ENCODE measurements around the gene AGO3. TPM values are rescaled to one million over a fixed set of nuclear protein-coding genes. Genes with fewer than 3 reads are reported as not detected.

AGO3 gene
- total RNA-seq, 2 experiments from 2014 or later = 22.5 to 42.0 TPM

DNA sequence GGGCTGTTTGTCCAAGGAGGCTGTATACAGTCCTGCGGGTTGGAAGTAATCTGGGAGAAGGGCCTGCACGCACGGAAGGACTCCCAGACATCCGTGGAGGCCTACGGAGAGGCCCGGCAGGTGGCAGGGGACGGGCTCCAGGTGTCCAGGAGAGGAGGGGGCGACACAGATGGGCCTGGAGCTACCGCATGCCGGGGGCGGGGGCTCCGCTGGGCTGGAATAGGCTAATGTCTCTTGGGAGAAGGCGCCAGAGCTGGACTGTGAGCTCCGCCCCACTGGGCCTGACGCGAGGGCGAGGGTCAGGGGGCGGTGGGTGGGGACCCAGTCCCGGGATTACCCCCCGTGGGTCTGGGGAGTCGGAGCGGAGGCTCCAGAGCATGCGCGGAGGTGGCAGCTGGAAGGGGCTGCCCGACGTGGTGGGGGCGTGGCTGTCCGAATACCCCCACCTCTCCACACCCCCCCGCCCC lies 47.2 kb upstream of the AGO3 start:
- H3K9me3 ChIP-seq (ENCODE audit: low read length) = no peaks in the 10 kb centered on the region
- no peak for TF ChIP-seq EZH2phosphoT487 (IDR thresholded peaks at IDR 0.05; ENCODE audit: borderline replicate concordance, low read depth, low read length)
- no peak for TF ChIP-seq CTCF (conservative IDR thresholded peaks at IDR 0.05; ENCODE audit: low read length)
- DNase-seq (ENCODE audit: low spot score) = peak; percentile 31
- H3K27ac ChIP-seq (ENCODE audit: low read depth, low read length, poor library complexity, severe bottlenecking) = peak overlapping the region; percentile 14
- H3K79me2 ChIP-seq (ENCODE audit: insufficient read depth, low read depth, low read length) = peaks cover 37% of the 10 kb centered on the region; the same call in 1 of the 2 replicates
- peaks cover 43% of the 10 kb centered on the region for H3K4me1 ChIP-seq (ENCODE audit: insufficient read depth, low read length, poor library complexity, severe bottlenecking)
- CTCF ChIA-PET (ENCODE audit: unreplicated experiment) = interaction anchor here (0.6 kb wide), 3 partner anchors 13 to 1944 kb away, joined by 3 to 5 read pairs (median 4); no protein-coding TSS in a partner anchor
- H2AFZ ChIP-seq (ENCODE audit: low read length) = peak overlapping the region; percentile 89
- peak overlapping the region; percentile 99 for H3K4me3 ChIP-seq (ENCODE audit: low read depth, low read length, poor library complexity, severe bottlenecking)
- intact Hi-C loops (cut with micrococcal nuclease; ENCODE audit: unreplicated experiment) = loop anchor here (1.0 to 5.0 kb wide), 2 partner anchors 47 to 204 kb away; partner anchors contain the start of gene ADPRS
- peak overlapping the region; percentile 98 for H3K4me2 ChIP-seq (ENCODE audit: low read length)
- no peaks in the 10 kb centered on the region for H3K9me2 ChIP-seq (ENCODE audit: insufficient read depth, low read length)
- H3K36me3 ChIP-seq (ENCODE audit: insufficient read depth, low read length) = no peaks in the 10 kb centered on the region
- POLR2A ChIA-PET = no interaction called here
- no peaks in the 10 kb centered on the region for H4K20me1 ChIP-seq (ENCODE audit: insufficient read depth, low read length)
- no TSS peak for BruUV-seq (replicated peaks)

DNA sequence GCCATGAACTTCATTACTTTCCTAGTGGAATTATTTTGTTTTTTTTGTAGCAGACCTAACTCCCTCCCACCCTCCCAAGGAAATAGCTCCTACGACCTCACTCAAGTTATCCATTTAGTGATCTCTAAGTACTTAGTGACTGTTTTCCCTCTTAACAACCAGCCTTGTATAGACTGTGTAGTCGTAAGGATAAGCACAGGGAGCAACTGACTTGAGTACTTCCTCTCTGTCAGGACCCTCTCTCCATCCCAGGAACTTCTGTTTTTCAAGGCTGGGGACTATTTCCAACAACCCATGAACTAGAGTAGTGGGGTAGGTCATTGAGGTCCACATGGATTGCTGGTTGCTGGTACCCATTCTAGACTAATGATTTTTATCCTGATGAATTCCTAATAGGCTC lies 46.0 kb upstream of the AGO3 start:
- peaks cover 43% of the 10 kb centered on the region for H3K4me1 ChIP-seq (ENCODE audit: insufficient read depth, low read length, poor library complexity, severe bottlenecking)
- TF ChIP-seq EZH2phosphoT487 (IDR thresholded peaks at IDR 0.05; ENCODE audit: borderline replicate concordance, low read depth, low read length) = no peak
- no peak for TF ChIP-seq CTCF (conservative IDR thresholded peaks at IDR 0.05; ENCODE audit: low read length)
- CTCF ChIA-PET (ENCODE audit: unreplicated experiment) = no interaction called here
- intact Hi-C loops (cut with micrococcal nuclease; ENCODE audit: unreplicated experiment) = loop anchor here (5.0 kb wide), 1 partner anchor 202 kb away; the partner anchor contains the start of gene ADPRS
- POLR2A ChIA-PET = interaction anchor here (0.5 kb wide), 1 partner anchor 486 kb away, joined by 3 read pairs; no protein-coding TSS in a partner anchor
- no peaks in the 10 kb centered on the region for H4K20me1 ChIP-seq (ENCODE audit: insufficient read depth, low read length)
- H2AFZ ChIP-seq (ENCODE audit: low read length) = no peak overlapping the region
- no TSS peak for BruUV-seq (replicated peaks)
- no peaks in the 10 kb centered on the region for H3K9me2 ChIP-seq (ENCODE audit: insufficient read depth, low read length)
- peak overlapping the region; percentile 73; the same call in 1 of the 2 replicates for H3K4me2 ChIP-seq (ENCODE audit: low read length)
- no peak overlapping the region for H3K27ac ChIP-seq (ENCODE audit: low read depth, low read length, poor library complexity, severe bottlenecking)
- no peaks in the 10 kb centered on the region for H3K9me3 ChIP-seq (ENCODE audit: low read length)
- H3K36me3 ChIP-seq (ENCODE audit: insufficient read depth, low read length) = peaks cover 4% of the 10 kb centered on the region
- H3K79me2 ChIP-seq (ENCODE audit: insufficient read depth, low read depth, low read length) = peaks cover 37% of the 10 kb centered on the region; the same call in 1 of the 2 replicates
- DNase-seq (ENCODE audit: low spot score) = no peak
- no peak overlapping the region for H3K4me3 ChIP-seq (ENCODE audit: low read depth, low read length, poor library complexity, severe bottlenecking)

DNA sequence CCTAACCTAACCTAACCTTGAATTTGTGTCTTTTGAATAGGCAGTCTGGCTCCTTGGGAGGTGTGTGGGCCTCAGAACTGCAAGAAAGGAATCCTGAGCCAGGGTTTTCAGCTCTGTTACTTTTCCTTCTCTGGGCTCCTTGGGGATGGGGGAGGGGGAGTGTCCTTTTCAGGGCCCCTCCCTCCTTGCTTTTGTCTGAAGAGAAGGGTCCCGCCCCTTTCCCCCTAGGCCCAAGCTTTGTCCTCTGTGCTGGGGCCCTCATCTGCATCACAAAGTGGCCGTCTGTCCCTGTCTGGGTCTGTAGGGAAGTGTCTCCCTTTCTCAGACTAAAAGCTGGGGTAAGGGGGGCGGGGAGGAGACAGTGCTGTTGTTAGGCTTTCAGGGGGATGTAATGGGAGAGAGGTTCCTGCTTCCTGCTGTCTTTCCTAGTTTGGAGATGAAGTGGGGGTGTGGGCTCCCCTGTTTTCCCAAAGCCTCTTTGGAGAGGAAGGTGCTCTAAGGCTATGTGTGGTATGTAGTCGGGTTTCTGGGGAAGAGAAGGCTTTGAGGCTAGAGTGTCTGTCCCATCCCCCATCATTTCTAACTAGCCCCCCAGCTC lies 44.8 kb upstream of the AGO3 start:
- H4K20me1 ChIP-seq (ENCODE audit: insufficient read depth, low read length) = no peaks in the 10 kb centered on the region
- peak; percentile 23 for DNase-seq (ENCODE audit: low spot score)
- ChIA-PET CTCF (ENCODE audit: unreplicated experiment) (interaction anchor here (0.6 kb wide), 1 partner anchor 25 kb away, joined by 3 read pairs; no protein-coding TSS in a partner anchor), POLR2A (interaction anchor here (0.5 kb wide), 1 partner anchor 194 kb away, joined by 4 read pairs; no protein-coding TSS in a partner anchor)
- H3K36me3 ChIP-seq (ENCODE audit: insufficient read depth, low read length) = peaks cover 12% of the 10 kb centered on the region
- H3K4me3 ChIP-seq (ENCODE audit: low read depth, low read length, poor library complexity, severe bottlenecking) = peak overlapping the region; percentile 27
- H3K9me2 ChIP-seq (ENCODE audit: insufficient read depth, low read length) = no peaks in the 10 kb centered on the region
- H3K79me2 ChIP-seq (ENCODE audit: insufficient read depth, low read depth, low read length) = peaks cover 37% of the 10 kb centered on the region; the same call in 1 of the 2 replicates
- BruUV-seq (replicated peaks) = no TSS peak
- intact Hi-C loops (cut with micrococcal nuclease; ENCODE audit: unreplicated experiment) = no loop called here
- H3K27ac ChIP-seq (ENCODE audit: low read depth, low read length, poor library complexity, severe bottlenecking) = peak overlapping the region; percentile 61
- peaks cover 43% of the 10 kb centered on the region for H3K4me1 ChIP-seq (ENCODE audit: insufficient read depth, low read length, poor library complexity, severe bottlenecking)
- H3K9me3 ChIP-seq (ENCODE audit: low read length) = no peaks in the 10 kb centered on the region
- no peak for TF ChIP-seq CTCF (conservative IDR thresholded peaks at IDR 0.05; ENCODE audit: low read length)
- TF ChIP-seq EZH2phosphoT487 (IDR thresholded peaks at IDR 0.05; ENCODE audit: borderline replicate concordance, low read depth, low read length) = no peak
- no peak overlapping the region; the same call in 1 of the 2 replicates for H2AFZ ChIP-seq (ENCODE audit: low read length)
- H3K4me2 ChIP-seq (ENCODE audit: low read length) = peak overlapping the region; percentile 73
